NCI-H82 treated with DMSO at 0.1 percent for 48 hours (cell line): ENCODE data around the gene DUSP10.

Experiments used
- DNase-seq: peaks from one replicate; lab custom pipeline; 2025; ENCODE audit not compliant: unreplicated experiment; lab: John Stamatoyannopoulos, UW

DUSP10 gene

DNA sequence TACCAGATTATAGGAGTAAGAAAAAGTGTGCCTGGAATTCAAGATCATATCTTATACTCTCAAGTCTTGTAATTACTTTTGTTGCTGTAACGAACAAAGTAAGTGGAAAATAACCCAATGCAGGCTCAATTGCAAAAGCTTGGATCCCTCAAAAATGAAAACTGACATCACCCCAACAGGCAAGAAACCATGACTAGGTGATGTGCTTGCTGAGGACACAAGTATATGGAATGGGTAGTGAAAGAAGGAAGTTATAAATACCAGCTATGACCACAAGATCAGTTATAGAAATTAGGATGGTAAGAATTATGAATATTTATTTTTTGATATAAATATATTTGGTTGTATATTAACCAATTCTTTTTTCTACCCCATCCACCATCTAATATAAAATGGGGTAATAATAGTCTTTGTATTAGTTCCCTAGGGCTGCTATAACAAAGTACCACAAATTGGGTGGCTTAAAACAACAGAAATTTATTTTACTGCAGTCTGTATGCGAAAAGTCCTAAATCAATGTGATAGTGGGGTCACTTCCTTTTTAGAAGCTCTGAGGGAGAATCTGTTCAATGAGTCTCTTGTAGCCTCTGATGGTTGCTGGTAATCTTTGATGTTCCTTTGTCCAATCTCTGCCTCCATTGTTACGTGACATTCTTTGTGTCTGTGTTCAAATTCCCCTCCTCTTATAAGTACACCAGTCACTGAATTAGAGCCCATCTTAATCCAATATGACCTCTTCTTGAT is 45.0 kb downstream of the DUSP10 start:
- DNase-seq, result no peak

DNA sequence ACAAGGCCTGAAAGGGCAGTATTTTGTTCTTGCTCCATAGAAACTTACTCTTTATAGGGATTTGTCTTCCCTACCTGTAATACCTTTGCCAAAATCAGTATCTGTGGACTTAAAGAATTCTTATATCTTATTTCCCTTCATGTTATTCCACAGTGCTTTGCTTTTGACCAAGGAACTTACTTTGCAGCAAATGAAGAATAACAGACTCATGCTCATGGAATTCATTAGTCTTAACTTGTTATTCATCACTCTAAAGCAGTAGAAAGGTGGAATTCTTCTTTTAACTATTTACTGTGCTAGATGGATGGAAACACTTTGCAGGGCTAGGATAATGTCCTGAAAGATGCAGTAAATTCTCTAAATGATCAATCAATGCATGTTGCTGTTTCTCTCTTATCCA is 45.9 kb downstream of the DUSP10 start:
- no peak for DNase-seq

- no peak for DNase-seq
Measured at GRCh38 chr1:221695301-221695700, 46.6 kb downstream of the DUSP10 start.

DNA sequence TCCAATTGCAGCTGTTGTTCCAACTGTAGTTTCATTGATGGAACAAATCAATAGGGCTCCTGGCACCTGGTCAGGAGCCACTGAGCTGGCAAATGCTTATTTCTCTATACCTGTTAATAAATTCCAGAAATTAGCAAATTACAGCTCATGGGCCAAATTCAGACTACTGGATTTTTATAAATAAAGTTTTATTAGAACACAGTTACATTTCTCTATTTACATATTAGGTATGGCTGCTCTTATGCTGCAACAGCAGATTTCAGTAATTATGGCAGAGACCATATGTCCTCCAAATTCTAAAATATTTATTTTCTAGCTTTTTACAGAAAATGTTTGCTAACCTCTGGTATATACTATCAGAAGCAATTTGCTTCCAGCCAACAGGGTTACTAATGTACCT is 47.8 kb downstream of the DUSP10 start:
- no peak for DNase-seq

DNA sequence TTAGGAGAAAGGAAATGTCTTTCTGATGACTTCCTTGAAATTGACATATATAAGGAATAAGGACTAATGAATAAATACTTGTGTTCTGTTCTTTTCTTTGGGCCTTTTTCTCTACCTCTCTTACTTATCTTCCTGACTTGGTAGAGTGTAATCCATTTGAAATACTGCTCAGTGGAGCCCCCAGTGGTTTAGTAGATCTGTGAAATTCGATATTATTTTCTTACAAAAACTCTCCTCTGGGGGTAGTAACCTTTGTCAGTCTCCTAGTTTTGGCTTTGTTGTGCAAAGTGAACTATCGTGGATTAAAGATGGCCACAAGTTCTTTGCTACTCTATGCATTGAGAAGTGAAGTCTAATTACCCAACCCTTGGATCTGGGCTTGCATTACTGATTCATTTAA is 48.8 kb downstream of the DUSP10 start:
- DNase-seq, result no peak

- no peak for DNase-seq
Measured at GRCh38 chr1:221692643-221693042, 49.2 kb downstream of the DUSP10 start.

DNA sequence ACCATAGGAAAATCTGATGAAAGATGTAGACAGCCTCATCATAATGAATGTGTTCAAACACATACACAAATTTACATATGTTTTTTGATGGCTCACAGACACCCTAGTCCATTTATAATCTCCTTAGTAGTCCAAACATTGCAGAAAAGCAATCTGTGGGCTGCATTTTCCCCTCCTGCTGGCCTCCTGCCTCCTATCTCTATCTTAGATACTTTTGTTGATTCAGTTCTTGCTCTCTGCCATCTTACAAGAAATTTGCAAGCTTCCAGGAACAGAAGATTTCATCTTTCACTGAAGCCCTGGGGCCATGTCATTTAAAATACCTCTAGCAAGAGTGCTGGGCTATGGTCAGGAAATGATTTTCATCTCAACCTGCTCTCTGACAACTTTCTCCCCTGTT is 50.6 kb downstream of the DUSP10 start:
- no peak for DNase-seq

- DNase-seq, result no peak
Measured at GRCh38 chr1:221690858-221691257, 51.0 kb downstream of the DUSP10 start.

DNA sequence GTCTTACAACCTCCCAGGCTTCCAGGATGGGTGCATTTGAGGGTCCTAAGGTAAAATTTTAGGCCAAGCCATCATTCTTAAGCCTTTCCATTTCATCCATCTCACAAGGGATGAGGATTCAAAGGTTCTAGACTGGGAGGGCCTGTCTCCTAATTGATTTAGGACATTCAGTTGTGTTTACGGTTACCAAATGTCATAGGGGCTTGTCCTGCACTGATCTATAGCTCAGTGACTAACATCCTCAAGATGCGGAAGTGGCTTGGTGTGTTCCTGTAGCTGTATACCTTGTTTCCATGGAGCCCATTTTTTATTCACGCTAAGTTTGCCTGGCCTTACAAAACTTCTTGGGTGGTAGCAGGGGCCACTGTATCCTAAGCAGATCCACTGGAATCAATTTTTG is 52.8 kb downstream of the DUSP10 start:
- no peak for DNase-seq

GRCh38 chr1:221688488-221688843 is 53.4 kb downstream of the DUSP10 start:
- DNase-seq, result no peak

DNA sequence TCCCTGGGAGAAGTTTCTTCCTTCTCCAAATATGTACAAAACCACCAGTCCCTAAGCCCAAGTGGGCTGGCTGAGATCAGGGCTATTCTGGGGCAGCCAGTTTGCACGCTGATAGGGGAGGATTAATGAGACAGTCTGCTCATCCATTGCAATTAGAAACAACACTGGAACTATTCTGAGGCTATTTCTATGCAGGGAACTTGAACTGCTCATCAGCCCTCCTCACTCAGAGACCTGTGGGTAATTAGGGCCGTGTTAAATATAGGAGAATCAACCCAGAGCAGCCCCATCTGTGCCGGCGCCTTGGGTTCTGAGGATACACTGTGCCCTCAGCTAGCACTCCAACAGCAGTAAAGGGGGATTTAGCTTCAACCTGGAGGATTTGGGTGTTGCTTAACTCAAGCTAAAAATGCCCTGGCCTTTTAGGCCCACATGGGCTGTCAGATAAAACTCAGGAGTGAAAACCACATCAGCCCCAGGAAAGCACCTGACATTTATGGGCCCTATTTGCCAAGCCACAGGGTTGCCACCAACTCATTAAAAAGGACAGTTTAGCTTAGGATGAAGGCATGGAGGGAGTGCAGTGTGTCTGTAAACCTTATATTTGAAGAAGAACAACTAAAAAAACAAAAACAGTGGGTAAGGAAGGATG is 53.9 kb downstream of the DUSP10 start:
- DNase-seq, result peak; percentile 75

GRCh38 chr1:221683681-221684080 is 58.2 kb downstream of the DUSP10 start:
- no peak for DNase-seq

GRCh38 chr1:221680085-221680484 is 61.8 kb downstream of the DUSP10 start:
- no peak for DNase-seq

DNA sequence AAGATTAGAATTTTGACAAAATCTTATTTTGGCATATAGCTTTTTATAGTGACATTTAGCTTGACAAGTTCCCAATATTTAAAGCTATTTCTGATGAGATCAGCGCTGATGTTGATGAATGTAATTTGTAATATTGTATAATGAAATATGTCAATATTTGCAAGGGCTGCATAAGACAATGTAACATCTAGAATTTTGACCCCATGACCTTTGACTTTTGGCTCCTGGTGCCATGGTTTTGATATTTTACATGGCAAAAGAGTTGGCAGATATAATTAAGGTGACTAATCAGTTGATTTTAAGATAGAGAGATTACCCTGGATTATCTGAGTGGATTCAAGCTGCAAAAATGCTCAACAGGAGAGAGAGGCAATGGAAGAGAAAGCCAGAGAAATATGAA is 63.9 kb downstream of the DUSP10 start:
- no peak for DNase-seq

GRCh38 chr1:221675880-221676800 is 65.7 kb downstream of the DUSP10 start:
- no peak for DNase-seq

- DNase-seq, result no peak
Measured at GRCh38 chr1:221672965-221673364, 68.9 kb downstream of the DUSP10 start.

DNA sequence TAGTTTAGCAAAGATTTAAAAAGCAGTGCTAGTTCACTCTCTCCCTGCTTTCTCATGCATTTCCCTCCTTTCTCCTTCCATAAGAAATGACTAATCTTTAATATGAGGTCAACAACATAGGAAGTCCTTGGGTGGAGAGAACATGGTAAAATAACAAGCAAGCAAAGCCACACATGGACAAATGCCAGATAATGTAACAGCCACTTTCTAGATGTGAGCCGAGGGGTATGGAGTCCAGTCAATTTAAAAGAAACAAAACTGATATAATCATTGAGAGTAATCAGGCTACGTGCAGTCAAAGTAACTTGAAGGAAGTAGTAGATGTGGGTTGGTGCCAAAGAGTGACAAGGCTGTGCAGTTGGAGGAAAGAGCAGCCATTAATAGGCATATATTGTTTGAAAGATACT is 69.6 kb downstream of the DUSP10 start:
- no peak for DNase-seq

DNA sequence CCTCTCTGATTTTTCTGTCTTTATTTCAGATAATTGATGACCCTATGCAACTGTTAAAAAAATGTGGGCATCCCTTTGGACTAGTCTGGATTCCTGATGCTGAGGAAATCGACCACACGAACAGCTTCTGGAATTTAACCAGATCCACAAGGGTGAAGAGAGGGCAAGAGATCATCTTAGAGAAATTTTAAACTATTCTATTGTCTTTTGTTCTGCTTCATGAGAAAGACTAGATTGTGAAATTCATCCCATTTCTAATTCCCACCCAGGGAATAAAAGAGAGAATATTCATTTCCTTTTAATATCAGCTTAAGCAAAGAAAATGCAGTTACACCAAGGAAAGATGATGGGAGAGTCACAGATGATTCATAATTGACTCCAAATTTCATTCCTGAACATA is 71.8 kb downstream of the DUSP10 start:
- DNase-seq, result no peak

DNA sequence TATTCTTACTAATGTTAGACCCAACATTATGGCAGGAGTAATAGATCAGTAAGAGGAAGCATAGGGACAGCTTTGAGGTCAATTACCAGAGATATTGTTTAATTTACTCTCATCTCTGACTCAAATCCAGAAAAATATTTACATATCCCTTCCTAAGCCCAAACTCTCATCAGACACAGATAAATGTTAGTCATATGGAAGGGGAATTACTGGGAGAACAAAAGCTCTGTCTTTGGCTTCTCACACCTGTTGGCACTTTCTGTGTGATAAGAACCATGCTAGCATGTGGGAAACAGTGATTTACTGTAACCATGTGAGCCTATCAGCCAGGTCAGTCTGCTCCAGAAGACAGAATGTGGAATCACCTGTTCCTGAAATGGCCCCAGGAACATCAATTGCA is 72.4 kb downstream of the DUSP10 start:
- no peak for DNase-seq

GRCh38 chr1:221667504-221667903 is 74.4 kb downstream of the DUSP10 start:
- no peak for DNase-seq

DNA sequence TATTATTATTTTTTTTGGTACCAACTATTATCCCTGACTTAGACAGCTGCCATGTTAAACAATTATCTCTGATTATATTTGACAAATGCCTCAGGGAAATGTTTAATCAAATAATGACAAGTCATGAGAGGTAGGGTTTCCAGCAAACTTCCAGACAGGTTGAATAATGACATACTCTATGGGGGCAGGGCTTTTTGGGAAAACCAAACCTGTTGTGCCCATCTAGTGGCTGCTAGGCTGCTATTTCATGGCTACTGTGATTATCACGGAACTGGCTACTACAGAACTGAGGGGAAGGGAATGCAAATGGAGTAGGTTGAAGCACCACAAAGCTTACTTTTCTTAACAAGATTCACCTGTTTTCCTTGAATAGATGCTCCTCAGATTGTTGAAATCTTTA is 77.6 kb downstream of the DUSP10 start:
- DNase-seq, result no peak

- no peak for DNase-seq
Measured at GRCh38 chr1:221663321-221663720, 78.6 kb downstream of the DUSP10 start.
